KG1 (cell line): ENCODE measurements around the gene CALR3.
"Not testable (repeated sequence)": the region's sequence is repeated elsewhere in the genome, so short reads cannot be mapped to it uniquely, and the experiment has no call there.

Source experiments
- DNase-seq: peaks from one replicate; lab custom pipeline; 2025; lab: John Stamatoyannopoulos, UW

CALR3 gene

DNA sequence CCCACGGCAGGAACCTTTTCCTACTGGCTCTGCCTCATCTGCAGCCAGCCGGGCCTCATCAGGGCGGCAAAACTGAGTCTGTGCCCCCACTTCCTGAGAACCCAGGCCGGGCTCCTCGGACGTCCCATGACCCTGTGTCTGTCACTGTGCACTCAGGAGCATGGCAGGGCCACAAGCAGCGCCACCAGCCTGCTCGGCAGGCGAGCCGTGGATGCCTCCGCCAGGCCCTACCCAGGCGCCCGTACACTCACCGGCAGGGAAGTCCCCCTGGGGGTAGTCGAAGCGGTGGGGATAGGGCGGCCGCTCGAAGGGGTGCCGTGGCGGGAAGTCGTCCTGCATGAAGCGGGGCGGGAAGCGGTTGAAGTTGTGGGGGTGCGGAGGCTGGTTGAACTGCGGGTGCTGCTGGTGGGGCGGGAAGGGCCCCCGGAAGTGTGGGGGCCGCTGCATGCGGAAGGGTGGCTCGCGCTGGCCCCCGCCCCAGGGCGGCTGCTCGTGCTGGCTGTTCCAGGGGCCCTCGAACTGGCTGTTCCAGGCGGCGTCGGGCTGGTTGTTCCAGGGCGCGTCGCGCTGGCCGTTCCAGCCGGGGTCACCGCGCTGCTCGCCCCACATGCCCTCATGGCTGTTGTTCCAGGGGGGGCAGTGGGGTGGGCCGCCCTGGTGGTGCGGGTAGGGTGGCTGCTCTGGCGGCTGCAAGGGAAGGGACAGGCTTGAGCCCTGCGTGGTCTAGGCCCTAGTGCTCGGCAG, 29.2 kb upstream of the CALR3 start:
- DNase-seq = no peak

DNA sequence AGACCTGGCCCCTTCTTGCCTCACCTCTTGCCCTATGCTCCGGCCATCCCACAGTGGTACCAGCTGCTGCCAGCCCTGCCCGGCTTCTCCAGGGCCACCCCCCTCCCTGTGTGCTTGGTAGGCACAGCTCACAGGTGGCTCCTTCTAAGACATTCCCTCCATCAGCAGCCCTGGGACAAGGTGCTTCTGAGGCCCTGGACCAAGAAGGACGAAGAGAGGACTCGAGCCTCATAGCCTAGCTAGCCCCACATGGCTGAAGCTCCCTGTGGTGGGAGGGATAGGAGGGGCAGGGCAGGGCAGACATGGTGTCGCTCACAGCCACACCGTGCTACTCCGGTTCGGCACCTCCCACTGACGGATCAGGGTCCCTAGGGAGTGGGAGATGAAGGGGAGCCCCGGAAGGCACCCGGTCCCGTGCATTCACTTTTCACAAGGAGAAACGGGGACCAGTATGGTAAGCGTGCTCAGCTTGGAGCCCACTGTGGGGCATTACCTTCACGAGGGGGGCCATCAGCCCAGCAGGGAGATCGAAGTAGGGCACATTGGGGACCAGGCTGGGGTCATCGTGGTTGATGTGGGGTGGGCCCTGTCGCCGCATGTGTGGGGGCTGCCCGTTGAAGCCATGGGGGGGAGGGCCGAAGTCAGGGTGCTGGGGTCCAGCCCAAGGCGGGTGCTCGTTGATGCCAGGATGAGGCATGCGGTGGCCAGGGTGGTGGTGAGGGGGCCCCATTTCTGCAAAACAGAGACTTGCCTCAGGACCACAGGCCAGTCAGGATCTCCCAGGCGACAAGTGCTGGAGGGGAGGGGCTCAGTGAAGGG, 26.8 kb upstream of the CALR3 start:
- DNase-seq = no peak

DNA sequence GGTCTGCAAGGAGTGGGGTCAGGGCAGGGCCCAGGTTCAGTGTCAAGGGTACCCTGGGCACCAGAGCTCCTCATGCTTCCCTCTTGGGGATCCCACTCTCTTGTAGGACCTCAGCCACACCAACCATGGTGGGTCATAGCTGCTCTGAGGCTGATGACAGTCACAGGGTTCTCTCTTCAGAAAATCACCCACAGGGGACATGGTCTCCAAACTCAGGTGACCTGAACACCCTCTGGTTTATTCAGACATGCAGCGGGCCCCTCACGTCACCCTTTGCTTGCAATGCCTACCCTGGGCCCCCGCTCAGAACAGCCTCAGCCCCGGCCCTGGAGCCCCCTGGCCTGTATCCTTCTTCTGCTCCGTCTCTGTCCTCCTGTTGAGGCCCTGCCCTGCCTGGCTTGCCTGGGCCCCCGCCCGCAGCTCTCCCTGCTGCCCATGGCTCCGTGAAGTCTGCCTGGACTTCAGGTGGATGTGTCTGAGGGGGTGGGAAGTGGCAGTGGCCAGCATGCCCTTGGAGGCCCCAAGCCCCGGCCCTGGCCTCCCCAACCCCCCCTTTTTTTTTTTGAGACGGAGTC, 25.8 kb upstream of the CALR3 start:
- no peak for DNase-seq

DNA sequence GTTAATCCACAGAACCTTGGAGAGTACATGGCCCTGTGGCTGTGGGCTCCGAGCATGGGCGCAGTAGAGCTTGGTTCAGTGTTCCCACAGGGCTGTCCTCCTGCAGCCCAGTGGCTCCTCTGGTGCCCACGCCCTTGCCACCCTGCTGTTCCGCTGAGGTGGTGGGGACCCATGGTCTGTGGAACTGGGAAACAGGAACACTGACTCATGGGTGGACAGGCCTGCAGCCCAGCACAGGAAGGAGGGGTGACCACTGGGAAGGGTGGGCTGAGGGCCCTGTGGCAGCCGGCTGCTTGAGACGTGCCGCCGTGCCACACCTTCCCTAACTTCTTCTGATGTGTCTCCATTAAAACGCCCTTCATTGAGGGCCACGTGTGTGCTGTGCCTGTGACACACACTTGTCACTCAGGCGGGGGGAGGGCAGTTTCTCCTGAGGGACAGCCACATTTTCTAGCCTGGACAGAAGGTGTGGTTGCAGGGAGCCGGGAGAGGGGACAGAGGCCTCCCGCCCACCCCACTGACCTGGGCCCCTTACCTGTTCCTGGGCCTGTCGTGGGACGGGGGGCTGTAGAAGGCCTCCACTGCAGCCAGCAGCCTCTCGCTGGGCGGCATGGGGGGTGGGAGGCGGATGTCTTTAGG, 25.1 kb upstream of the CALR3 start:
- no peak for DNase-seq

DNA sequence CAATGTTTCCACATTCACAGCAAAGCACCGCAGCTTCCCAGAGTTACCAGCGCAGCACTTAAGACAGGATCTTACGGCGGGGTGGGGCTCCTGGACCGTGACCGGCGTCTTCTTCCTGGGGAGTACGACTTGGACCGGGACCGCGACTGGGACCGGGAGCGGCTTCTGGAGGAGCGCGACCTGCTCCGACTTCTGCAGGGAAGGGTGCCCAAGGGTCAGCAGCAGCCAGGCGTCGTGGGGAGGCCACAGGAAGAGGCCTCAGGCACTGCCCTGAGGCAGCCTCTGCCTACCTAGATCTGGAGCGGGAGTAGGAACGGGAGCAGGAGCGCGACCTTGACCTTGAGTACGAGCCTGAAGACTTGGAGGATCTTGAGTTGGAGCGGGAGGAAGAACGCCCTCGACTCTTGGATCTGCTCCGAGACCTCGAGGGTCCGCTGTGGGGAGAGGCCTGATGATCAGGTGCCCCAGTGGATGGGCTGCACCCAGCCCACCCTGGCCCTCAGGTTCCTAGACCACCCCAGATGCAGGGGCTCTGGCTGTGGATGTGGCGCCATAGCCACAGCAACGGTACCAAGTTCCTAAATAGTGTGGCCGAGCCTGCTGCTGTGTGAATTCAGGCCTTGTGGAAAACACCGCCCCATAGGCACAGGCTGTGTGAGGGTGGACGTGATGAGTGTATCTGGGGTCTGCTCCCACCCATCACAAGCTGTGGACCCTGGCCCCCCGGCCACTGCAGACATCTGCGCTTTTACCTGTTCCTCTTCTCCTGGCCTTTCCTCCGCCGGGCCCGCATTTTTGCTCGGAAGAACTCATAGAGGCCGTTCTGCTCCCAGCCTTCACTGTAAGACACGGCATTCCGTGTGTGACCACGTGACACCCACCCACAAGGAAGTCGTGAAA, 24.4 kb upstream of the CALR3 start:
- DNase-seq = no peak

DNA sequence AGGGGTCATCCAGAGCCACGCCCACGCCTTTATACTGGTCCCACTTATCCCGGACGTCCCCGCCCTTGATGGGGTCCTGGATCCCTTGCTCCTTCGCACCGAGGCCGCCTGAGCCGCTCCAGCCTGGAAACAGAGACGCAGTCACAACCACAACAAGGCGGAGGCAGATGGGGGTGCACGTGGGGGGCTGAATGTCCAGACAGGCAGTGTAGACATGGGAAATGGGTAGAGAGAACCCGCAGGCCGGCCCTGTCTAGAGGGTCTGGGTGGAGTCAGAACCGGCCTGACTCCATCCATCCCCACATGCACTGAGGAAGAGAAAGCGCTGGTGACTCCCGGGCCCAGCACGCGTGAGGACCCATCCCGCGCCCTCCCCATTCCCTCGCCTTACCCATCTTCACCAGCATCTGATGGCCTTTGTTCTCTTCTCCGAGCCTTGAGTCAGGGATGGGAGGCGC, 23.3 kb upstream of the CALR3 start:
- no peak for DNase-seq

- no peak for DNase-seq
These were observed 22.7 kb upstream of the CALR3 start for GRCh38 chr19:16518483-16519229.

DNA sequence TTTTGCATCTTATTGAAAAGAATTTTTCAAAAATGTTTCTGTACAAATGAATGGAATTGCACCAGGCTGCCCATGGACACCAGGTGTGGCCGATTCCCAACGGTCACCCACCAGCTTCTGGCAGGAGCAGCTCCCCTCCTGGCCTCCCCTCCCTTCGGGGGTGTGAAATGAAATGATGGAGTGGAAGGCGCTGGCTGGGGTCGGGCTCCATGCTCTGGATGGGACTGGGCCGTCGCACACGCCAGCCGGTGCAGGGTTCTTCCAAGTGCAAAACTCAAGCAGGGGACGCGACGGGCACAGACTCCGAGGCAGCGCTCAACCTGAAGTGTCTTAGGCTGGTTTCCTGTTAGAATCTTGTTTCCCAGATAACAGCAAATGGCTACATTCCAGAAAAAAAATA, 22.1 kb upstream of the CALR3 start:
- DNase-seq = no peak

GRCh38 chr19:16516923-16517610, 21.1 kb upstream of the CALR3 start:
- DNase-seq = no peak

DNA sequence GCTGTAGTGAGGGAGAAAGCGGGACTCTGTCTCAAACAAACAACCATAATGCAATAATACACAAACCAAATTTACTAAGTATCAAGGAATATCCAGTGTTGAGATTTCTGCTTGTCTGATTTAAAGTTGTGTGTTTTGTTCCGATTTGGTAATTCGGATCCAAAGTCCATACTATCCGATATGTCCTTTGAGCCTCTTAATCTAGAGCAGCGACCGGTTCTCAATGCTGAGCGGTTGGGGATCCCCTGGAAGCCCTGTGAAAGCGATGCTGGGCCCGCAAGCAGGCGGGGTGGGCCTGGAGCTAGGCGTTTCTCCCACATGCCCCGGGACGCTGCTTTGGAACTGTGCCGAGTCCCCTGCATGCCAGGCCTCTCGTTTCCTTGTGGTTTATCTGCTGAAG, 20.4 kb upstream of the CALR3 start:
- DNase-seq = no peak

DNA sequence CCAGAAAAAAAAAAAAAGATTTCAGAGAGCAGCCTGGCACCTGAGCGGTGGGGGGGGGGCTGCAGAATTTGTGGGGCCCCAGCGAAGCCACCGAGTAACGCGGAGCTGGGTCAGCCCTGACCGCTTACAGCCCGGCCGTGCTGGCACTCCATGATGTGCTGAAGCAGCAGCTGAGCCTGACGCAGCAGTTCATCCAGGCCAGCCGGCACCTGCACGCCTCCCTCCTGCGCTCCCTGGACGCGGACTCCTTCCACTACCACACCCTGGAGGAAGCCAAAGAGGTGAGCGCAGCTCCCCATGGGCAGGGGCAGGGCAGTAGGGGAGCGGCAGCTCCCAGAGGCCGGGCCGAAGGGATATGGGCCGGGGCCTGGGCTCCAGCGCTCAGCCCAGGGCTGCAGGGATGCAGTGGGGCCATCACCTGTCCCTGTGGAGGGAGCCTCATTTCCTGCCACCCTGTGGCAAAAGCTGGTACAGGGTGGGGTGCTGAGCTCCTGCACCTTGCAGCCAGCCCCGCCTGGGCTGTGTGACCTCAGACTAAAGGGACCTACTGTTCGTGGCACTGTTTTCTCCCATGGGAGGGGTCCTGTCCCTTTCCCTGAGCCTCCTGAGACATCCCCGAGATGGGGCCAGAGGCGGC, 18.5 kb upstream of the CALR3 start:
- DNase-seq = no peak

DNA sequence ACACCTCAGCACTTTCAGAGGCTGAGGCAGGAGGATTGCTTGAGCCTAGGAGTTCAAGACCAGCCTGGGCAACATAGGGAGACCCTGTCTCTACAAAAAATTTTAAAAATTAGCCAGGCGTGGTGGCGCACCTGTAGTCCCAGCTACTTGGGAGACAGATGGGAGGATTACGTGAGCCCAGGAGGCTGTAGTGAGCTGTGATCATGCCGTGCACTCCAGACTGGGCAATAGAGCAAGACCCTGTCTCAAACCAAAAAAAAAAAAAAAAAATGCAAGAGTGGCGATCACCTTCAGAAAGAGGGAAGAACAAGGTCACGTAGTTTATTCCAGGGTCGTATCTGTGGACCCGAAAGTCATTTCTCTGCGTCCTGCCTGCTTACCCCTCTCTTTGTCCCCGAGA, 16.6 kb upstream of the CALR3 start:
- not testable (repeated sequence) for DNase-seq

DNA sequence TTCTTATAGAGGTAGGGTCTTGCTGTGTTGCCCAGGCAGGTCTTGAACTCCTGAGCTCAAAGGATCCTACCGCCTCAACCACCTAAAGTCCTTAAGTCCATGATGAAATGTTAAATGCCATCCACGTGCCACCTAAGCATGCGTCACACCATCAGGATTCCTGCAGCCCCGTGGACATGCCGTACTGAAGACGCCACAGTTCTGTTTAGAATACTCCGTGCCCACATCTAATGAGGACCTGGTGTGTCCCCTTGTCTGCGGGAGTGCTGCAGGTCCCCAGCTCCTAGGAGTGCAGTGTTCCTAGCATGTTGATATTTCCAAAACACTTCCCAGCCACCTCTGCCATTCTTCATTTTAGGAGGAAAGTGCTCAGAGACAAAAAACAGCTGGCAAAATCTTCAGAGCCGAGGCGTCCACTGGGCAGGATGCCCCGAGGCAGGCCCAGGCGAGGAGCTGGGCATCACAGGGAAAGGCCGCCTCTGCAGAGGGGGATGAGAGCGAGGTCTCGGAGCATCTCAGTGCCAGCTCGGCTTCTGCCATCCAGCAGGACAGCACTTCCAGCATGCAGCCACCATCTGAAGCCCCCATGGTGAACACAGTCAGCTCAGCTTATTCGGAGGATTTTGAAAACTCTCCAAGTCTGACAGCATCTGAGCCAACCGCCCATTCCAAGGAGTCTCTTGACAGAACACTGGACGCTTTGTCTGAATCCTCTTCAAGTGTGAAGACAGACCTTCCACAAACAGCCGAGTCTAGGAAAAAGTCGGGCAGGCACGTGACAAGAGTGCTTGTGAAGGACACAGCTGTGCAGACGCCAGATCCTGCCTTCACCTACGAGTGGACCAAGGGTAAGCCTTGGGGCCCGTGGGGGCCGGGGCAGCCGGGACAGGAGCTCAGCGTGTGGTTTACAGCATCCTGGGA, 13.4 kb upstream of the CALR3 start:
- DNase-seq = no peak

GRCh38 chr19:16508546-16508945, 12.6 kb upstream of the CALR3 start:
- no peak for DNase-seq

GRCh38 chr19:16506961-16507360, 11.0 kb upstream of the CALR3 start:
- DNase-seq = no peak

DNA sequence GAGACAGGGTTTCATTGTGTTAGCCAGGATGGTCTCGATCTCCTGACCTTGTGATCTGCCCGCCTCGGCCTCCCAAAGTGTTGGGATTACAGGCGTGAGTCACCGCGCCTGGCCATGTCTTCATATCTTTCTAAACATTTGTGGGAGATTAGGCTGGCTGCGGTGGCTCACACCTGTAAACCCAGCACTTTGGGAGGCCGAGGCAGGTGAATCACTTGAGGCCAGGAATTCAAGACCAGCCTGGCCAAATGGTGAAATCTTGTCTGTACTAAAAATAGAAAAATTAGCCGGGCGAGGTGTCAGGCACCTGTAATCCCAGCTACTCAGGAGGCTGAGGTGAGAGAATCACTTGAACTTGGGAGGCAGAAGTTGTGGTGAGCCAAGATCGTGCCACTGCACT, 10.2 kb upstream of the CALR3 start:
- DNase-seq = not testable (repeated sequence)

- DNase-seq = no peak
These were observed 8.3 kb upstream of the CALR3 start for GRCh38 chr19:16504271-16504670.

DNA sequence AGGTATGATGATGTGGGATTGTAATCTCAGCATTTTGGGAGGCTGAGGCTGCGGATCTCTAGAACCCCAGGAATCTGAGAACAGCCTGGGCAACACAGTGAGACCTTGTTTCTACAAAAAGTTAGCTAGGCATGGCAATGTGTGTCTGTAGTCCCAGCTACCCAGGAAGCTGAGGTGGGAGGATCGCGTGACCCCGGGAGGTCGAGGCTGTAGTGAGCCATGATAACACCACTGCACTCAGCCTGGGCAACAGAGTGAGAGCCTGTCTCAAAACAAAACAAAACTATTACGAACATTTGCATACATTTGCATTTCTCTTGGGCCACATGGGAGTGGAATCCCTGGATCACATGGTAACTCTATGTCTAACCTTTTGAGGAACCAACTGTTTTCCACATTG, 1.9 kb upstream of the CALR3 start:
- DNase-seq = no peak

- no peak for DNase-seq
These were observed 1.1 kb upstream of the CALR3 start for GRCh38 chr19:16497042-16497441.
